Activated T-cell treated with anti-CD3 and anti-CD28 coated beads, Interleukin-2, amount 50 U/mL, for 4 hours (primary cell): ENCODE measurements around the gene NPVF. TPM values are rescaled to one million over a fixed set of nuclear protein-coding genes. Genes with fewer than 3 reads are reported as not detected.

Source experiments
- total RNA-seq, 3 donors: library from RNA; stranded (reverse); gene quantifications; one replicate each; pipeline ENCODE4 v1.2.1, GENCODE V29; 2021

Gene NPVF
- total RNA-seq, 3 donors from 2014 or later, result not detected

Other genes starting within 250 kb of the NPVF start
- gene OSBPL3, start 248.3 kb downstream of the NPVF start, total RNA-seq, result 10 to 100 TPM; 59.0 to 85.4 (median 81.8) TPM
- gene CYCS, start 103.2 kb downstream of the NPVF start, total RNA-seq, result 100 to 1,000 TPM; 373 to 418 (median 394) TPM